Suprapubic skin (tissue), 4 donors: ENCODE measurements around the gene HDAC11. TPM values are rescaled to one million over a fixed set of nuclear protein-coding genes. Genes with fewer than 3 reads are reported as not detected.

ENCODE experiments used
- DNase-seq, 2 donors: peaks; one replicate each; pipeline ENCODE4 v3.0.0-alpha.2; 2019; ENCODE audit warnings: low spot score in 2 of 2
- H3K27ac ChIP-seq: fragments of 200-600 bp; sonication (generic); one replicate; pipeline ENCODE4 v1.5.1; 2019
- H3K27me3 ChIP-seq: fragments of 200-600 bp; sonication (generic); one replicate; pipeline ENCODE4 v1.5.1; 2019
- H3K36me3 ChIP-seq: fragments of 200-600 bp; sonication (generic); one replicate; pipeline ENCODE4 v1.5.1; 2019
- H3K4me1 ChIP-seq: fragments of 200-600 bp; sonication (generic); one replicate; pipeline ENCODE4 v1.5.1; 2019
- H3K4me3 ChIP-seq: fragments of 200-600 bp; sonication (generic); one replicate; pipeline ENCODE4 v1.5.1; 2019; ENCODE audit warnings: mild to moderate bottlenecking
- H3K9me3 ChIP-seq: fragments of 200-600 bp; sonication (generic); one replicate; pipeline ENCODE4 v1.5.1; 2019
- CTCF ChIP-seq, 2 donors: fragments of 200-600 bp in 1 of 2; fragments of 450-650 bp in 1 of 2; sonication (generic) in 1 of 2; IDR thresholded peaks; one replicate each; pipeline ENCODE4 v1.5.1; 2016 to 2019; ENCODE audit warnings: antibody characterized with exemption in 2 of 2, mild to moderate bottlenecking in 1 of 2, moderate library complexity in 1 of 2
- EP300 ChIP-seq: sonication (generic); formaldehyde crosslinking; IDR thresholded peaks from one replicate; pipeline ENCODE4 v1.6.1; 2017; ENCODE audit warnings: antibody characterized with exemption
- POLR2A ChIP-seq, 2 donors: fragments of 450-650 bp; IDR thresholded peaks; one replicate each; pipeline ENCODE4 v1.6.1; 2017; ENCODE audit warnings: antibody characterized with exemption in 2 of 2, mild to moderate bottlenecking in 2 of 2, moderate library complexity in 2 of 2
- POLR2AphosphoS5 ChIP-seq, 3 donors: sonication (generic); formaldehyde crosslinking; IDR thresholded peaks; one replicate each; pipeline ENCODE4 v1.6.1; 2017; ENCODE audit warnings: antibody characterized with exemption in 3 of 3
- WGBS: methylation state at CpG from one replicate; pipeline ENCODE4 v1.1.5; 2018; 5-methylcytosine and 5-hydroxymethylcytosine counted together
- total RNA-seq, 4 donors: library from RNA; depleted of rRNA; stranded (reverse); fragments of >200 nt; gene quantifications; one replicate each; pipeline ENCODE4 v1.1.0, GENCODE V29; 2016

Gene HDAC11
- total RNA-seq, 4 donors from 2014 or later, result 16.7 to 28.3 (median 27.5) TPM

GRCh38 chr3:13463618-13464400 is 16.3 kb upstream of the HDAC11 start:
- H3K27ac ChIP-seq, result no peak overlapping the region
- WGBS, result 76% methylated on average over 11 of the region's 11 CpGs
- no peaks in the 10 kb centered on the region for H3K9me3 ChIP-seq
- no peak for DNase-seq
- no peaks in the 10 kb centered on the region for H3K27me3 ChIP-seq
- no peak for TF ChIP-seq POLR2A (IDR thresholded peaks at IDR 0.05)
- no peak for TF ChIP-seq CTCF (IDR thresholded peaks at IDR 0.05)
- TF ChIP-seq POLR2AphosphoS5 (IDR thresholded peaks at IDR 0.05), result no peak
- TF ChIP-seq EP300, result no peak
- H3K4me3 ChIP-seq, result no peak overlapping the region
- no peaks in the 10 kb centered on the region for H3K4me1 ChIP-seq
- no peaks in the 10 kb centered on the region for H3K36me3 ChIP-seq

GRCh38 chr3:13465236-13465873 is 14.8 kb upstream of the HDAC11 start:
- no peaks in the 10 kb centered on the region for H3K27me3 ChIP-seq
- no peaks in the 10 kb centered on the region for H3K9me3 ChIP-seq
- H3K27ac ChIP-seq, result no peak overlapping the region
- DNase-seq, result no peak
- TF ChIP-seq POLR2A (IDR thresholded peaks at IDR 0.05), result no peak
- no peak for TF ChIP-seq CTCF (IDR thresholded peaks at IDR 0.05)
- TF ChIP-seq POLR2AphosphoS5 (IDR thresholded peaks at IDR 0.05), result no peak
- no peak for TF ChIP-seq EP300
- H3K4me3 ChIP-seq, result no peak overlapping the region
- no peaks in the 10 kb centered on the region for H3K4me1 ChIP-seq
- H3K36me3 ChIP-seq, result no peaks in the 10 kb centered on the region
- WGBS, result 77% methylated on average over 4 of the region's 4 CpGs

- Histone ChIP-seq H3K36me3 (no peaks in the 10 kb centered on the region), H3K27me3 (no peaks in the 10 kb centered on the region), H3K4me3 (no peak overlapping the region), H3K27ac (no peak overlapping the region), H3K9me3 (no peaks in the 10 kb centered on the region), H3K4me1 (no peaks in the 10 kb centered on the region)
- no peak for DNase-seq
- 72% methylated on average over 4 of the region's 4 CpGs for WGBS
- no peak for TF ChIP-seq CTCF (IDR thresholded peaks at IDR 0.05)
- no peak for TF ChIP-seq POLR2AphosphoS5 (IDR thresholded peaks at IDR 0.05)
- TF ChIP-seq POLR2A (IDR thresholded peaks at IDR 0.05), result no peak
These were observed 13.3 kb upstream of the HDAC11 start for GRCh38 chr3:13466781-13467180.

- no peaks in the 10 kb centered on the region for H3K36me3 ChIP-seq
- H3K4me1 ChIP-seq, result peaks cover 8% of the 10 kb centered on the region
- H3K9me3 ChIP-seq, result no peaks in the 10 kb centered on the region
- no peaks in the 10 kb centered on the region for H3K27me3 ChIP-seq
- no peak overlapping the region for H3K27ac ChIP-seq
- DNase-seq, result no peak
- no peak overlapping the region for H3K4me3 ChIP-seq
- 72% methylated on average over 13 of the region's 13 CpGs for WGBS
- TF ChIP-seq POLR2A (IDR thresholded peaks at IDR 0.05), result no peak
- no peak for TF ChIP-seq POLR2AphosphoS5 (IDR thresholded peaks at IDR 0.05)
These were observed 9.1 kb upstream of the HDAC11 start for GRCh38 chr3:13470894-13471574.

- TF ChIP-seq EP300, result no peak
- TF ChIP-seq POLR2AphosphoS5 (IDR thresholded peaks at IDR 0.05), result no peak
- no peak for TF ChIP-seq CTCF (IDR thresholded peaks at IDR 0.05)
- no peak for TF ChIP-seq POLR2A (IDR thresholded peaks at IDR 0.05)
- H3K9me3 ChIP-seq, result no peaks in the 10 kb centered on the region
- H3K4me3 ChIP-seq, result no peak overlapping the region
- no peak overlapping the region for H3K27ac ChIP-seq
- 86% methylated on average over 4 of the region's 4 CpGs for whole genome bisulfite sequencing
- no peaks in the 10 kb centered on the region for H3K27me3 ChIP-seq
- H3K36me3 ChIP-seq, result no peaks in the 10 kb centered on the region
- DNase-seq, result no peak
- H3K4me1 ChIP-seq, result peaks cover 12% of the 10 kb centered on the region
These were observed 7.8 kb upstream of the HDAC11 start for GRCh38 chr3:13472286-13472685.
